B cell (primary cell): Measurements from ENCODE around the gene CDKN3. TPM values are rescaled to one million over a fixed set of nuclear protein-coding genes. Genes with fewer than 3 reads are reported as not detected.

Experiments used
- ATAC-seq: fragments of 200-7000 bp; cut with Tn5 transposase; one replicate; pipeline ENCODE4 v1.10.0; 2021; ENCODE audit warnings: low read depth, mild to moderate bottlenecking, moderate number of reproducible peaks, moderate library complexity
- CTCF ChIA-PET: fragments of 350-600 bp; sonication (Branson Sonifier 250); formaldehyde crosslinking; loops from one replicate; lab custom pipeline; 2021; ENCODE audit warnings: antibody characterized with exemption, inconsistent platforms; lab: Charles Lee
- POLR2A ChIA-PET: fragments of 350-600 bp; sonication (Branson Sonifier 250); formaldehyde crosslinking; loops from one replicate; lab custom pipeline; 2021; ENCODE audit warnings: antibody characterized with exemption; lab: Charles Lee
- DNase-seq: peaks from one replicate; pipeline ENCODE4 v3.0.0; 2013
- H2AFZ ChIP-seq: 2 replicates; pipeline ENCODE4 v1.6.1; 2012; ENCODE audit warnings: mild to moderate bottlenecking, low read depth, low read length; ENCODE audit not compliant: insufficient read depth, poor library complexity, severe bottlenecking
- H3K27ac ChIP-seq, 2 donors: 1 replicate in 1 of 2; 2 replicates in 1 of 2; pipeline ENCODE4 v1.5.1; 2012 to 2013; ENCODE audit warnings: low read length in 2 of 2, mild to moderate bottlenecking in 2 of 2, moderate library complexity in 1 of 2
- H3K27me3 ChIP-seq, 4 experiments: fragments of 200-600 bp in 1 of 4; sonication (generic) in 1 of 4; replicated peaks in 1 of 4; 1 replicate in 2 of 4; 2 replicates in 2 of 4; pipeline versions ENCODE4 v1.6.1 to v1.7.0; 2013 to 2016; ENCODE audit warnings: low read length in 3 of 4, mild to moderate bottlenecking in 2 of 4, mixed read lengths in 1 of 4, moderate library complexity in 1 of 4; ENCODE audit not compliant: insufficient read depth in 4 of 4, control insufficient read depth in 3 of 4; ENCODE audit errors: control extremely low read depth in 1 of 4
- H3K36me3 ChIP-seq, 2 experiments: replicated peaks in 1 of 2; 1 replicate in 1 of 2; 2 replicates in 1 of 2; pipeline versions ENCODE4 v1.6.1 to v1.7.1; 2013; ENCODE audit warnings: low read length in 1 of 2; ENCODE audit not compliant: insufficient read depth in 2 of 2, control insufficient read depth in 1 of 2; ENCODE audit errors: control extremely low read depth in 1 of 2, extremely low read depth in 1 of 2
- H3K4me1 ChIP-seq, 2 donors: fragments of 200-600 bp in 1 of 2; sonication (generic) in 1 of 2; 1 replicate in 1 of 2; 2 replicates in 1 of 2; pipeline versions ENCODE4 v1.5.1 to v1.6.1; 2013 to 2017; ENCODE audit warnings: low read length in 2 of 2; ENCODE audit not compliant: control insufficient read depth in 2 of 2, insufficient read depth in 2 of 2
- H3K4me2 ChIP-seq: replicated peaks from 2 replicates; pipeline ENCODE3; 2012; ENCODE audit warnings: mild to moderate bottlenecking, low read depth, low read length; ENCODE audit not compliant: poor library complexity, severe bottlenecking
- H3K4me3 ChIP-seq, 5 experiments: fragments of 200-600 bp in 1 of 5; sonication (generic) in 1 of 5; 1 replicate in 3 of 5; 2 replicates in 2 of 5; pipeline versions ENCODE4 v1.5.1 to v1.7.0; 2011 to 2016; ENCODE audit warnings: low read length in 4 of 5, mild to moderate bottlenecking in 4 of 5, low read depth in 2 of 5, control low read depth in 1 of 5, moderate library complexity in 1 of 5; ENCODE audit not compliant: insufficient read depth in 1 of 5; ENCODE audit errors: control extremely low read depth in 1 of 5, extremely low read depth in 1 of 5
- H3K79me2 ChIP-seq: fragments of 200-600 bp; sonication (generic); one replicate; pipeline ENCODE4 v1.6.0; 2016; ENCODE audit warnings: low read length; ENCODE audit not compliant: control insufficient read depth, insufficient read depth
- H3K9ac ChIP-seq: fragments of 200-600 bp; sonication (generic); 2 replicates; pipeline ENCODE4 v1.6.1; 2017; ENCODE audit warnings: mild to moderate bottlenecking, low read length, moderate library complexity
- H3K9me3 ChIP-seq, 3 donors: one replicate each; pipeline versions ENCODE4 v1.6.1 to v1.7.1; 2013; ENCODE audit warnings: low read length in 2 of 3; ENCODE audit not compliant: control insufficient read depth in 2 of 3, insufficient read depth in 1 of 3; ENCODE audit errors: control extremely low read depth in 1 of 3
- H4K20me1 ChIP-seq: 2 replicates; pipeline ENCODE4 v1.6.0; 2012; ENCODE audit warnings: mild to moderate bottlenecking, low read length; ENCODE audit not compliant: insufficient read depth, control insufficient read depth, poor library complexity, severe bottlenecking
- H3K27ac Mint-ChIP-seq: one replicate; pipeline ENCODE4 v1.8.0; 2021; ENCODE audit warnings: mixed read lengths
- H3K27me3 Mint-ChIP-seq: one replicate; pipeline ENCODE4 v1.8.0; 2021; ENCODE audit warnings: mixed read lengths
- H3K4me1 Mint-ChIP-seq: one replicate; pipeline ENCODE4 v1.8.0; 2021; ENCODE audit warnings: mixed read lengths
- H3K4me3 Mint-ChIP-seq: one replicate; pipeline ENCODE4 v1.8.0; 2021; ENCODE audit warnings: mixed read lengths
- H3K9me3 Mint-ChIP-seq: one replicate; pipeline ENCODE4 v1.8.0; 2022; ENCODE audit warnings: mixed read lengths; ENCODE audit not compliant: insufficient read depth
- CTCF ChIP-seq: fragments of 200-600 bp; IDR thresholded peaks from one replicate; pipeline ENCODE4 v1.8.0; 2022; ENCODE audit warnings: antibody characterized with exemption, mild to moderate bottlenecking
- EZH2 ChIP-seq: IDR thresholded peaks from 2 replicates; pipeline ENCODE4 v1.6.1; 2012; ENCODE audit warnings: borderline replicate concordance, low read depth, mild to moderate bottlenecking, moderate library complexity, low read length; ENCODE audit not compliant: insufficient read depth, poor library complexity, severe bottlenecking
- WGBS: methylation state at CpG from one replicate; pipeline ENCODE4 v1.1.5; 2013; ENCODE audit warnings: missing lambda C conversion rate; ENCODE audit not compliant: insufficient coverage; 5-methylcytosine and 5-hydroxymethylcytosine counted together
- intact Hi-C: fragments of 100-400 bp; cut with micrococcal nuclease; formaldehyde crosslinking; loops from one replicate; pipeline ENCODE4 v1.10.0; 2022
- polyA plus RNA-seq: library from polyadenylated mRNA; depleted of rRNA; stranded (reverse); fragments of >200 nt; gene quantifications from 2 replicates; pipeline ENCODE4 v1.2.3, GENCODE V29; 2012
- total RNA-seq, 2 donors: library from RNA; stranded (reverse); fragments of 120-200 nt in 1 of 2; gene quantifications; 1 replicate in 1 of 2; 2 replicates in 1 of 2; pipeline versions ENCODE4 v1.2.3 to v1.2.4, GENCODE V29; 2013 to 2022

Gene CDKN3
- total and polyA plus RNA-seq, 2 donors (not counting 1 experiment from before 2014, with no cell fraction given), result 0.42 to 1.0 TPM

GRCh38 chr14:54356172-54356571 is 40.6 kb upstream of the CDKN3 start:
- H3K9me3 ChIP-seq, result peaks cover 0 to 9% (median 0%) of the 10 kb centered on the region in 3 donors
- Mint-ChIP-seq H3K27ac (no peak overlapping the region), H3K4me1 (no peaks in the 10 kb centered on the region), H3K9me3 (peaks cover 5% of the 10 kb centered on the region), H3K27me3 (peaks cover 32% of the 10 kb centered on the region), H3K4me3 (no peak overlapping the region)
- no peak overlapping the region for H3K4me2 ChIP-seq
- DNase-seq (no peak), ATAC-seq (no peak)
- POLR2A ChIA-PET, result no interaction called here
- H3K36me3 ChIP-seq, result no peaks in the 10 kb centered on the region
- no peak for TF ChIP-seq CTCF
- H3K4me3 ChIP-seq, result no peak overlapping the region
- H3K27me3 ChIP-seq, result peaks cover 0 to 6% (median 0%) of the 10 kb centered on the region in 4 experiments
- H4K20me1 ChIP-seq, result no peaks in the 10 kb centered on the region
- no peak overlapping the region for H2AFZ ChIP-seq
- H3K79me2 ChIP-seq, result no peaks in the 10 kb centered on the region
- no peaks in the 10 kb centered on the region for H3K4me1 ChIP-seq
- H3K9ac ChIP-seq, result no peak overlapping the region
- no peak overlapping the region for H3K27ac ChIP-seq
- intact Hi-C loops, result no loop called here
- CTCF ChIA-PET, result interaction anchor here (0.9 to 1.5 kb wide), 2 partner anchors 8 to 27 kb away, joined by 3 to 8 read pairs; no protein-coding TSS in a partner anchor
- WGBS, result 92% methylated on average over 1 of the region's 3 CpGs

- WGBS, result 87% methylated on average over 1 of the region's 1 CpG
- H3K4me2 ChIP-seq, result no peak overlapping the region
- TF ChIP-seq EZH2, result no peak
- no peak for TF ChIP-seq CTCF
- Mint-ChIP-seq H3K27me3 (peaks cover 31% of the 10 kb centered on the region), H3K4me1 (peaks cover 1% of the 10 kb centered on the region), H3K4me3 (no peak overlapping the region), H3K27ac (no peak overlapping the region), H3K9me3 (no peaks in the 10 kb centered on the region)
- POLR2A ChIA-PET, result no interaction called here
- H2AFZ ChIP-seq, result no peak overlapping the region
- no peaks in the 10 kb centered on the region for H3K79me2 ChIP-seq
- CTCF ChIA-PET, result no interaction called here
- intact Hi-C loops, result no loop called here
- H3K27ac ChIP-seq, result no peak overlapping the region
- H3K4me3 ChIP-seq, result no peak overlapping the region
- H3K9ac ChIP-seq, result no peak overlapping the region
- no peaks in the 10 kb centered on the region for H3K36me3 ChIP-seq
- DNase-seq (no peak), ATAC-seq (no peak)
- H3K27me3 ChIP-seq, result peaks cover 0 to 6% (median 0%) of the 10 kb centered on the region in 4 experiments
- H3K4me1 ChIP-seq, result no peaks in the 10 kb centered on the region
- H3K9me3 ChIP-seq, result no peaks in the 10 kb centered on the region
- no peaks in the 10 kb centered on the region for H4K20me1 ChIP-seq
Measured at GRCh38 chr14:54360667-54361066, 36.1 kb upstream of the CDKN3 start.
